Body of pancreas (tissue), 4 donors: ENCODE data around the gene ST3GAL6.

Experiments
- CTCF ChIP-seq, 7 experiments: fragments of 450-650 bp in 4 of 7; fragments of 200-600 bp in 3 of 7; sonication (generic) in 3 of 7; IDR thresholded peaks; one replicate each; pipeline ENCODE4 v1.5.1; 2016 to 2019; ENCODE audit warnings: antibody characterized with exemption in 7 of 7
- POLR2A ChIP-seq, 3 donors: fragments of 450-650 bp; IDR thresholded peaks; one replicate each; pipeline ENCODE4 v1.6.1; 2016; ENCODE audit warnings: antibody characterized with exemption in 3 of 3, mild to moderate bottlenecking in 2 of 3

- TF ChIP-seq POLR2A (IDR thresholded peaks at IDR 0.05) = no peak
- no peak for TF ChIP-seq CTCF (IDR thresholded peaks at IDR 0.05)
Measured at GRCh38 chr3:98826126-98826525, 63.0 kb downstream of the ST3GAL6 start.
